ENCODE measurements around the gene GDF15.

DNA sequence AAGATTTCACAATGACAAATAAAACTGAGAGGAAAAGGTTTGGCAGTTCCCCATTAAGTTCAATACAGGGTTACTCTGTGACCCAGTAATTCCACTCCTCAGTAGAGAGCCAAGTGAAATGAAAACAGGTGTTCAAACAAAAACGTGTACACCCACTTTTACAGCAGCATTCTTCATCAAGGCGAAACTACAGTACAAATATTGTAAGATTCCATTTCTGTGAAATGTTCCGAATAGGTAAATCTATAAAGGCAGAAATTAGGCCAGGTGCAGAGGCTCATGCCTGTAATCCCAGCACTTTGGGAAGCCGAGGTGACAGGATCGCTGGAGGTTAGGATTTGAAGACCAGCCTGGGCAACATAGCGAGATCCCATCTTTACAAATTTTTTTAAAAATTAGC lies 8.9 kb upstream of the GDF15 start:
- TF ChIP-seq POLR2A (IDR thresholded peaks at IDR 0.05; ENCODE audit: low read length) (no peak), GATA1 (IDR thresholded peaks at IDR 0.05; ENCODE audit: low read depth, low read length) (no peak)

Data from erythroblast (primary cell).